Measurements from ENCODE around the gene EFCAB8.

Gene EFCAB8, protein sequence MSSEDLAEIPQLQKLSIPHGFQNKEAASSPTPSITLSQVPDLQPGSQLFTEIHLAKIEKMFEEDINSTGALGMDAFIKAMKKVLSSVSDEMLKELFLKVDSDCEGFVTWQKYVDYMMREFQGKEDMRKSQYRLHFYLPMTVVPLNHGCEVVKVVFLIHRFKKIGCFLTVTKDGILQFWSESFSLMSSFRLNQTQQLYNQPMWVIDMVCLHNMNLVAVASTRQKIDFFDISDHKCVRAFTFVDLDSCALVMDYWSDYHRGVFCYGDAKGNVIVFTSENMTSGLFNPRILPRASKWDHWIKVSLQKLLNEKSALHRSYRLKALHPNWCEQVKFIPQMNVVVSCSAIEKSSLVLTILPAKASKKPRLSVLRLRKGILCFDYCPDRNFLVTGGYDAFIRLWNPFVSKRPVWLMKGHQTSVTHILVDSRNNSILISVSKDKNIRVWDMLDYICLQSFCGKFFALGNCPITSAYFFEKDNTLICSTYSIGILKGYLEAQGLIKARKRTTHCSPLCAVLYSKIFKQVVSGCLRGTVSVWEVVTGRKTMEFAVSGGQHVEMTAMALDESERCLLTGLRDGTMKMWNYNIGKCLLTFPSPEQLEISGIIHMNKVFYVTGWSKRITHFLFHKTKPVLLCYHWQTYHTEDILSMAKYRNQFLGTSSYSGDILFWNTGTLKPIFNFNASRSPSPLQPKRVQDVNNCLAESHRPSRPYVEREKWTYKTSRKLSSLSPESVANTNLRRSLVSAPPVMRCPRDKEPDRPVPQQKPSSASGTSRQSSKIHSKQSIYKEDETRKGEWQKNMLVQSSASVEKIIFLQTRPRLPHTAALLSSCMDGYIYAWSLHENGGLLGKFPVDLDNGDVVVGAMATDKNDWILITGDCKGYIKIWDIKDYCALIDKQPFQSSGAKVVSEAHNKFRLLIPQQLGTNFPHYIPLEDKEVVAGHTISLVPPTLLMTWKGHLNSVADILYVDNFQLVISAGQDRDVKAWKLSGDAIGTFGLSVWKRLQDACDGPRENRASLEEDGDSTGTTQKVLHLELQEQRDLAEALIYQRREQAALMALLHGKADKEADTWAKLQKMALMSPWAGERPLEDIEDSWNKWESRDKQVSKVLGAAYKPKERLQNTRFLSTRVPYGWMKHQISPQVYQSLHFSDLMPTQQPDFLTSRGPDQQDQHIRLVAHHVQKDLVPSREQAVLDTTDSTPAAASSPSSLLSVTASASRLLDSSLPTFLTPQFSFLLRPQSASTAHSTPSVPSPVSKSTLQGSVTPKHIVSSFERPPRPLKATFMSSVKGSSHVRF

DNA sequence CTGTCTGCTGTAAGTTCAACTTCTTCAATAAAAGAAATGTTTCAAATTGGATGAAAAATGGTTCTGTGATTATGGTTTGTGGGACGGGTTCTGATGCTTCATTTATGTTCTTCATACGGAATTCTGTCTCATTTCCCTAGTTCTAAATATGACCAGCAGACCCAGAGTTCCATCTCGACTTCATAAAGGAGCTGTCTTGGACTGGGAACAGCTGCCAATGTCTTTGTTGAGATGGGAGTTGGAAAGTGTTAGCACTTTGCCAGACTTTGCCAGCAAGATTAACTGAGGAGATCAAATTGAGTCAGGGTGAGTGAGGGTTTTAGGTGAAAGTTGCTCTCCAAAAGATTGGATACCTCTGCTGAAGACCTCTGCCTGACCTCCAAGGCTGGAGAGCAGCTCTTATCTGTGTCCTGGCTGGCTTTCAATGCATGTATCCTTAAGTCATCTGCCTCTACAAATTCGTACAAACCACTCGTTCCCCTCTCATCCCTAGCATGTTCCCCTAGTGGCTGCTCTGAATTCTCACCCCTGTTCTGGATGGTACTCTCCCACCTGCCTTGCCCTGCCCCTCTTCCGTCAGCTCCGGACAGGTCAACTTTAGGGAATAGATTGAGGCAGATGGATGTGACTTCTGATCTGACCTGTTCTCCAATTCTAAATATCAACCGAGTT is at the start of gene EFCAB8:
TSS of gene EFCAB8 (plus strand) at position 223 of the 672 bp plus-strand sequence. CDS start 4,870 bp downstream, outside the sequence.
- no peak for DNase-seq

DNA sequence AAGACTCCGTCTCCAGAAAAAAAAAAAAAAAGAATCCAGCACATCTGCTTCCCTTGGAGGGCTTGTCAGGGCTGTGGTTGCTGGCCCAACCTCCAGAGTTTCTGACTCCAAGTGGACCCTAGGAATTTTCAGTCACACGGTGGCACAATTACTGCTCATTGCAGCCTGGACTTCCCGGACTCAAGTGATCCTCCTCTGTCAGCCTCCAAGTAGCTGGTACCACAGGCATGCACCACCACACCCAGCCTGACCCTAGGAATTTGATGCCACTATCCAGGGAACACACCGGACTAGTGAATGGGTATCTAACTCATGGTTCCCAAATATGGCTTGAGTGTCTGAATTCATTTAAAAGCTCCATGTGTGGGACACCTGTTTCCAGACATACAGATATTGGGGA is 48.8 kb upstream of the EFCAB8 start:
- no peak for DNase-seq

DNA sequence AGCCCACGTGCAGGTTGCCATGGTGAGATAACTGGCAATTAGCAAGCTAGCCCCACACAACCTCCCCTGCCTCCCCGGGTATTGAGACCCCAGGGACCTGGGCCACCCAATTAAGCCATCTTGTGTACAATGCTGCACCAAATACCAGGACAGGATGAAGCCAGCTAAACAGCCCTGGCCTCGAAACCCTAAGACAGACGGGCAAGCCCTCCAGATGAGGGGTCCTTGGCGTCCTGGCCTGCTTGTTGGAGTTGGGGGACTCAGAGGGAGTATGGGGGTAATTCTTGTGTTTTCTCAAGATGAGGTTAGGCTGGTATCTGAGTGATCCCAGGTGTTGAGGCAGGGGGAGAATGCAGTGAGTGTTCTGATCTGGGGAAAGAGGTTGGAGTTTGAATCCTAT is 47.8 kb upstream of the EFCAB8 start:
- no peak for DNase-seq

DNA sequence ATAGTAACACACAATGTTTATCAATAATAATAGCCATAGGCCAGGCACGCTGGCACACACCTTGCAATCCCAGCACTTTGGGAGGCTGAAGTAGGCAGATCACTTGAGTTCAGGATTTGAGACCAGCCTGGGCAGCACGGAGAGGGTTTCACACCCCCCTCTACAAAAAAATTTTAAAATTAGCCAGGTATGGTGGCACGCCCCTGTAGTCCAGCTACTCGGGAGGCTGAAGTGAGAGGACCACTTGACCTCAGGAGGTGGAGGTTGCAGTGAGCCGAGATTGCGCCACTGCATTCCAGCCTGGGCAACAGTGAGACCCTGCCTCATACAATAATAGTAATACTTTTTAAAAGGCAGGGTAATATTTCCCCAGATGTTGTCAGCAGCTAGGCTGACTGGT is 46.8 kb upstream of the EFCAB8 start:
- no peak for DNase-seq

DNA sequence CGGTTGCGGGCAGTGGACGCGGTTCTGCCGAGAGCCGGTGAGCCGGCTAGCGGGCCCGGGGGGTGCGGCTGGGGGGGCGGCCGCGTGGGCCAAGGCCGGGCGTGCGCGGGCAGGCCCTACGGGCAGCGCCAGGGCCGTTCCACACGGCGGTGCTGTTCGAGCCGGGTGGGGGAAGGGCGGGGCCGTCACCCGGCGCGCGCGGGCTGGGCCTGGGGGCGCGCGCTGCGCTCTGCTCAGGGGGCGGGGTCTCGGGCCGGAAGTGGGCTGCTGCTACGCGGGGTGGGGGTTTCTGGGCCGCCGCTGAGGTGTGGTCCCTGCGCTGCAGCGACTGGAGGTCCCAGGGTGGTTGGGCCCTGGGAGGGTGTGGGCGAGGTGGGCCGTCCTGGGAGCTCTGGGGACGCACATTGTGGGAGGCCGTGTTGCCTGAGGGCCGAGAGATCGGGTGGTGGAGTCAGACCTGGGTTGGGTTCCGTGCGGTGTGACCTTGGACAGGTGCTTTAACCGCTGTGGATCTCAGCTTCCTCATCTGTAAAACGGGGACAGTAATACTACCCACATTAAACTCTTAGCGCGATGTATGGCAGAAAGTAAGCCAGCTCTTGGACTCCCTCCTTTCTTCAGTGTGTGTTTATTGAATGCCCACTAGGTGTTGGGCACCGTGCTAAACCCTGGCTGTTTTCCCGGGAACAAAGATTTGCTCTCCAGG is 38.6 kb upstream of the EFCAB8 start:
- DNase-seq, result peak; percentile 63 to 81 (median 78)

DNA sequence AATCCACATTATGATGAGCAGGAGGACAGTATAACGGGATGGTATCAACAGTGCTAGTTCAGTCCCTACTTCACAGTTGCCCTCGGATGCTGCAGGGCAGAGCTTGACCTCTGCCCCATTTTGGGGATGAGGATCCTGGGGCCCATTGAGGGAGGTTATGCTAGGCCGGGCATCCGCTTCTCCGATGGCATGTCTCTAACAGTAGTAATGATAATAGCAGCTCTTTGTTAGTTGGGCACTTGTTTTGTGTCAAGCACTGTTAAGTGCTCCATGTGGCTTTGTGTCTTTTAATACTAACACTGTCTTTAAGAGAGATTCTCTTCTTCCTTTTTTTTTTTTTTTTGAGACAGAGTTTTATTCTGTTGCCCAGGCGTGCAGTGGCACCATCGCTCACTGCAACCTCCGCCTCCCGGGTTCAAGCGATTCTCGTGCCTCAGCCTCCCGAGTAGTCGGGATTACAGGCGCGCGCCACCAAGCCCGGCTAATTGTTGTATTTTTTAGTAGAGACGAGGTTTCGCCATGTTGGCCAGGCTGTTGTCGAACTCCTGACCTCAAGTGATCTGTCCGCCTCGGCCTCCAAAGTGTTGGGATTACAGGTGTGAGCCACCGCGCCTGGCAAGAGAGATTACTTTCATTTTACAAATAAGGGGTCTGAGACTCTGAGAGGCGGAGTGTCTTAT is 37.9 kb upstream of the EFCAB8 start:
- no peak for DNase-seq

DNA sequence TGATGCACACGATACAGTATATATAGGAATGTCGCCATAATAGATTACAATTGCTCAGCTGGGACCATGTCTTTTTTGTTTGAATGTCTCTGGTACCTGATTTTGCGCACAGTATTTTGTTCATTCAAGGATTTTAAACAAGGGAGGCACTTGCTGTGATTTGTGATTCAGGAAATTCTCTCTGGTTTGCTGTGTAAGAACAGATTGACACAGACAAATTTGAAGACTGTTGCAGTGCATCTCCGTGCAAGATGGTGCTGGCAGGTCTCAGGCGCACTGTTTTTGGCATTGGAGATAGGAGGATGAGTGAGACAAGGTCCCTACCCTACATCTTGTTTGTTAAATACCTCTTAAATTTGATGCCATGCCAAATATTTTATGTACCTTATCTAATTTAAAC is 36.5 kb upstream of the EFCAB8 start:
- no peak for DNase-seq

DNA sequence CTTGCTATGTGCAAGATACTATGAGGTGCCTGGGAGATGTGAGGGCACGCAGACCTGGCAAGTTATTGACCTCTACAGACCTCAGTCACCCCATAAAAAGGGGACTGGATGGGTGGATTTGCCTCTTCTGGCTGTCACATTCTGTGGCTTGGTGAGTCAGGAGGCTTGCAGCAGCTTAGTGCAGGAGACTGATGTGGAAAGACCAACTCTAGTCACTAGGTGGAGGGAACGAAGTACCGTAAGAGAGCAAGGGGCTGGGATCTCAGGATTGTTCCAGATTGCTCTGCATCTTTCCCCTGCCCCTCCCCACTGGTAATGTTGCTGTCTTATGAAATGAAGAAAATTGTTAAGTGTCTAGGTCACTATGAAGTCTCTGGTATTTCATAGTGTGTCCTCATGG is 35.6 kb upstream of the EFCAB8 start:
- no peak for DNase-seq

DNA sequence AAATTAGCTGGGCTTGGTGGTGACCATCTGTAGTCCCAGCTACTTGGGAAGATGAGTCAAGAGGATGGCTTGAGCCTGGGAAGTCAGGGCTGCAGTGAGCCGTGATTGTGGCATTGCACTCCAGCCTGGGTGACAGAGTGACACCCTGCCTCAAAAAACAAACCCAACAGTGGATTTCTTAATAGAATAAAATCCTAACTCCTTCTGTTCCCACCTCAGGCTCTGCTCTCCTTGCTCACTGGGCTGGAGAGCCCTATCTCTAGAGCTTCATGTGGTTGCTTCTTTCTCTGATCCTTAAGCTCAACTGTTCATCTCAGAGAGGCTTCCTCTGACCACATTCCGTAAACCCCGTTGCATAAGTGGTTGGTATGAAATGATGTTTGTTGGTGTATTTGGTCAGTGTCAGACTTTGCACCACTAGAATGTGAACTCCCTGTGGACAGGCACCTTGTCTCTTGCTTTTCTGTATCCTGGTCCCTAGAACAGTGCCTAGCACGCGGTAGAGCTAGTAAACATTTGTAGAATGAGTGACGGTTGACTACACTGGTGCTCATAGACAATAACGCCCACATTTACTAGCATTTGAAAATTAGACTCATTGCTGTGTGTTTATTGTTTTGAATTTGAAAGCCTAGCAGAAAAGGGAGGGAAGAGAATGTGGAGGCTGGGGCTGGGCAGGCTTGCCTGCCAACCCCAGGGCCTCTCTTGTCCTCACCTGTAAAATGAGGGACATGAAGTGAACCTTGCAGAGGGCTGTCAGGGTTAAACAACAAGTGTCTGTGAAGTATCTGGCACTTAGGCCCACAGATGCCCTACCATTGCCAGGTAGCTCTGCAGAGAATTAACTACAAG is 34.8 kb upstream of the EFCAB8 start:
- no peak for DNase-seq

DNA sequence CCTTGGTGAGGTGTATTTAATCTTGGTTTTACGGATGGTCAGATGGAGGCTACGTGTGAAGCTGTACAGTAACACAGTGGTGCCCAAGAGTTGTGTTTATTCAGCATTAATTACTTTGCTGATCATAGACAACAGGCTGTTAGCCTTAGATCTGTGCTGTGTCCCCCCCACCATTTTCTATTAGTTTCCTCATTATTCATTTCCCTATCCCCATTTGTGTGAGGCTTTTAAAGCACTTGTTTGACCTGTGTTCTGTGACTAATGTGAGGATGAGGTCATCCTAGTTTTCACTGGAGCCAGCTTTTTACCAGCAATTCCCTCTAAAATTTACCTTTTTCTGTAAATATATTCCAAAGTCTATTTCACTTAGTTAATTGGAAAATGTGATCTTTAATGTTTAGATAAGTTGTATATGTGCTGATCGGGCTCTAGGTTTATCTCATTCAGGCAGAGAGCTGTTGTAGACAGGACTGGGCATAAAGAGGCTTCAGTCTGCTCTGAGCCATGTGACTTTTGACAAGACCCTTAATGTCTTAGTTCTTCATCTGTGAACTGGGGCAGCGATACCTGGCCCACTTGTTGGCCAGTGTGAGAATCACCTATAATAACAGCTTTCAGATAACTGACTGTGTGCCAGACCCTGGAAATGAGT is 30.6 kb upstream of the EFCAB8 start:
- no peak for DNase-seq

DNA sequence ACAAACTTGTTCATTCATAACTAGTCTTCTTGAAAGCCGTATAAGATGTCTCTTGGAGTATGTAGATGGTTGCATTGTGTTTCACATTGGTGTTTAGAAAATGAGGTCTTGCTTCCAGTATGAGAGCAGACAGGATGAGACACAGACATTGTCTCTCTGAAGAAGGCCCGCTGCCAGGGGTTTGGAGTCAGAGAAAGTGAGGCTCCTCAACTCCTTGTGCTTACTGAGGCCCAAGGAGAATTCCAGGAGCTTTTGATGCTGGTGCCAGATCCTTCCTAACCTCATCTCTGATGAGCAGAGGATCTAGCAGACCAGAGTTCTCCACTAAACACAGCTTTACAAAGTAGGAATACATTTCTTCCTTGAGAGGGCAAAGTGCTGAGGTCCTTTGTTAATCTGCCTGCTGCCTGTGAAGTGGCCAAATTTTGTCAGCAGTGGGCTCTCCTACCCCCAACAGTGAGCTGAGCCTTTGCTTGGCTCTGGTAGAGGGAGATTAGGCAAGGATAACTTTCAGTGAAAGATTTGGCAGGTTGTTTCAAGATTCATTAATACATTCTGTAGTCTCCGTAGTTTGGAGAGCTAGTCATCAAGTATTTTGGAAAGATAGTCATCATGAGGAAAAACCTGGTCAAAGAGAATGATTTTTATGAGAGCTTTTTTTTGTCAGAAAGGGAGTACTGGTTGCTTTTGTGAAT is 29.3 kb upstream of the EFCAB8 start:
- DNase-seq, result no peak

DNA sequence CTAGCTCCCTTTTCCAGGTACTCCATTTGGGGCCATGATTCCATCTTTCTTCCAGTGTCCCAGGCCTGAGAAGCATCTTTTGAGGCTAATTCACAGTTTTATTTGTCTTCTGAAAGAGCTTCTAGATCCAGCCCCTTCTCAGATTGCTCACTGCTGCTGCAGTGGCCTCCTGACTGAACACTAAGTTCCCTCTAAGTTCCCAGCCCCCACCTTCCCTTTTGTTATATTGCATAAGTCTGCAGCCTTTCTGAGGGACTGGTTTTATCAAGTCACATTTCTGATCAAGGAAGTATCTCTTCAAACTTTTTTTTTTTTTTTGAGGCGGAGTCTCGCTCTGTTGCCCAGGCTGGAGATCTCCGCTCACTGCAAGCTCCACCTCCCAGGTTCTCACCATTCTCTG is 28.3 kb upstream of the EFCAB8 start:
- DNase-seq, result no peak

DNA sequence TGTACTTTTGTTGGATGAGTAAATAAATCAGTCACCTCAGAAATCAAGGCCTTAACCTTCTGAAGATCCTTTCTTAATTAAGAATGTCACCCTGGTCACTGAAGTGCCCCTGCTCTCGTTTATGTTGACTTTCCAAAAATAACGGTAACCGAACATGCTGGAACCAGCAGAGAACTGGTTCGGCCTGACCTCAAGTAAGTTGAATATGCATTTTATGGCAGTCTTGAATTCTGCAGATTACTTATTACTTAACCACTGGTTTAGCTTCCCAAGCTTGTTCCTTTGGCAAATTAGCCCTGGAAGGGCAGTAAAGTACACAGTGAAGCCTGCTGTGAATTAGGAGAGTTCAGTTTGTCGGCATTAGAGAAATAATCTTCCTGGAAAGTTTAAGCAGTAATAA is 26.7 kb upstream of the EFCAB8 start:
- DNase-seq, result no peak

DNA sequence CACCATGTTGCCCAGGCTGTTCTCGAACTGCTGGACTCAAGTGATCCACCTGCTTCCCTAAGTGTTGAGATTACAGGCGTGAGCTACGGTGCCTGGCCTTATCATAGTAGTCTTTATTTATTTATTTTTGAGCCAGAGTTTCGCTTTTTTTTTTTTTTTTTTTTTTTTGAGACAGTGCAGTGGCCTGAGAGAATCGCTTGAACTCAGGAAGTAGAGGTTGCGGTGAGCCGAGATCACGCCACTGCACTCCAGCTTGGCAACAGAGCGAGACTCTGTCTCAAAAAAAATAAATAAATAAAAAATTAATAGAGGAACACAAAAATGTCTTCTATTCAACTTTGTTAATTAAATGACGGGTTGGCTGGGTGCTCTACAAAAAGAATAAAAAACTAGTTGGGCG is 26.1 kb upstream of the EFCAB8 start:
- DNase-seq, result no peak

DNA sequence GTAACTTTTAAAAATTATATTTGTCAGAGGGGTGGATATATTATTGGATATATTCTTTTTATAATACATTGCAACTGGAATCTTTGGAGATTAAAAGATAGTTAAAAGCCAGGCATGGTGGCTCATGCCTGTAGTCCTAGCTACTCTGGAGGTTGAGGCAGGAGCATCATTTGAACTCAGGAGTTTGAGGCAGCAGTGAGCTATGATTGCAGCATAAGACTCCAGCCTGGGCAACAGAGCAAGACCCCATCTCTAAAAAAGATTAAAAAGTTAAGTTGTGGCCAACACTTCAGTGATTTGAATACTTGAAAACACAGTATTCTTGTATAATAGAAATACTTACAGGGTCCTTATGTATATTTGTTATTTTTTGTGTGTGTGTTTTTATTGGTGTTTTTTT is 23.8 kb upstream of the EFCAB8 start:
- no peak for DNase-seq

DNA sequence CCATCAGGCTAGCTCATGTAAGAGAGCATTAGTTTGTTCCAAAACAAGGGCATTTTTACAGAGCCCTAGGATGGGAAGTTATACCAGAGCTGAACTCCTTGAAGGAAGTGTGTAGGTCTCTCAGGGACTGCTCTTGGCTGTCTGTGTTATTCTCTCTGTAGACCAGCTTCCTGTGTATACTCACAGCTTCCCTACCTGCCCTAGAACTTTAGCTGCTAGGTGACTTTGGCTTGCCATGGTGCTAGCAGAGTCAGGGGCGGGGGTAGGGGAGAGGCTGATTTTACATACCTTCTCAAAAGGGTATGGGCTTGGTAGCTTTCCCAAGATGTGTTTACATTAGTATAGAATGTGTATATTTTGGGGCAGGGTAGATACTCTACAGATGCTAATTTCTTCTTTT is 21.6 kb upstream of the EFCAB8 start:
- no peak for DNase-seq

DNA sequence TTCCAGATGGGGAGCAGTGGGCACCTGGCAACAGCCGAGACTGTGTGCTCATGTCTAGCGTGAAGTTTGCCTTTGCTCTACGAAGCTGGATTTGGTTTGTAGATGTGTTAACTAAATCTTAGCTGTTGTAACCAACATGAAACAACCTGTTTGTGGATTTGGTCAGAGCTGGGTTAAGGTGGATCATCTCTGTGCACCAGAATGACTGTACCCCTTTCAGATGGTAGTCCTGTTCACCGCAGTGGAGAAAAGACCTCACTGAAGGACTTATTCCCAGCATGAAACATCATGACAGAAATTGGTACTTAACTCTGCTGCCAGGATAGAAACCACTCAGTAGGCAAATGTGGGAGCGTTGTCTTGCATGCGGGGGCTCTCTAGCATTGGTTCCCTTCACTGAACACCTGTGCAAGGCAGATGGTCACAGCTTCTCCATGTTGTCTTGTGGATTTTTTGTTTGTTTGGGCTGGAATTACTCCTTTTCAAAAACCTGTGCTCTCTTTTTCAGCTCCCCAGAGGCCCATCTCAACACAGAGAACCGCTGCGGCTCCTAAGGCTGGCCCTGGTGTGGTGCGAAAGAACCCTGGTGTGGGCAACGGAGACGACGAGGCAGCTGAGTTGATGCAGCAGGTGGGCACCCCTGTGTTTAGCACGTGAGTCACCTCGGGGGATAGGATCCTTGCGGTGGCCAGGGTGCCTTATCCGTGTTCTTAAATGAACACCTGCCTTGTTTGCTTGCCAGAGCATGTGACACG is 19.3 kb upstream of the EFCAB8 start:
- no peak for DNase-seq

DNA sequence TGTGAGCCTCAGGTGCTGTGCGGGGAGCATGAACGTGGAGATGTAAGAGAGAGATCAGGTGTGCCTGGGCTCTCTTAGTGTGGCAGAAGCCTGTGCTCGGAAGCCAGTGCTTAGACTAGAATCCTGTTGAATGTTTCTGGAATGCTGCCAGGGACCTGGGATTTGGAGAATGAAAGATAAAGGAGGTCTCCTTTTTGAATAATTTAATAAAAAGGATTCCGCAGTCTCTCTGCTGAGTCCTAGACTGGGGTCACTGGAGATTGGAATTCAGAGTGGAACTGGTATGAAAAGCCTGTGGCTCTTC is 18.8 kb upstream of the EFCAB8 start:
- DNase-seq, result no peak

DNA sequence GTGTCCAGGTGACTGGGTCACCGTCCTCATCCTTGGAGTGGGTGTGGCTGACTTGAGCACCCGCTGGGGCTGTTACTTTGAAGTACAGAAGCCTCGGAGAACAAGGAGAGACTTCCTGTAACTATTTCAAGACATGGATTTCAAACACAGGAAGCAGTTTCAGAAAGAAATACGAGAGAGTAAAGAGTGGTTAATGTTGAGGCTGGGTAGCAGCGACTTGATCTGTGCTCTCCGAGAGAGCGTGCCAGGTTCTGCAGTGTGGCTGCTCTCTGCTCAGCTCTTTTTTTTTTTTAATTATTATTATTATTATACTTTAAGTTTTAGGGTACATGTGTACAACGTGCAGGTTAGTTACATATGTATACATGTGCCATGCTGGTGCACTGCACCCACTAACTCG is 17.5 kb upstream of the EFCAB8 start:
- no peak for DNase-seq
